ENCODE results near the gene FAM43B. TPM values are rescaled to one million over a fixed set of nuclear protein-coding genes. Genes with fewer than 3 reads are reported as not detected.
"Not testable (repeated sequence)": the region's sequence is repeated elsewhere in the genome, so short reads cannot be mapped to it uniquely, and the experiment has no call there.

FAM43B gene
- polyA plus RNA-seq, 1 experiment = not detected

DNA sequence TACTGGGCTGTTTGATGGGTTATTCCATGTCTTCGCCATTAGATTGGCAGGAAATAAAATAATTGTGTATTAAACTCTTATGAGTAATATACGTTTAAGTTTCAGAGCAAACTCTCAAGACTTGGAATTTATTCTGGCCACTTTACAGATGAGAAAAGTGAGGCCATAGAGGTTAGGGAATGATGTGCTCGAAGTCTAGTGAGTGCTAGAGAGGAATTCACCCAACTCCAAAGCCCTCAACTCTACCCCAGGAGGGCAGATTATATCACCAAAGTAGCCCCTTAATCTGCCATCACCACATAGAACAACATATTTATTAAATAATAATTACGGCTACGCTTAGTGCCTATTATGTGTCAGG, 44.0 kb upstream of the FAM43B start:
- TF ChIP-seq, protein P1, sequence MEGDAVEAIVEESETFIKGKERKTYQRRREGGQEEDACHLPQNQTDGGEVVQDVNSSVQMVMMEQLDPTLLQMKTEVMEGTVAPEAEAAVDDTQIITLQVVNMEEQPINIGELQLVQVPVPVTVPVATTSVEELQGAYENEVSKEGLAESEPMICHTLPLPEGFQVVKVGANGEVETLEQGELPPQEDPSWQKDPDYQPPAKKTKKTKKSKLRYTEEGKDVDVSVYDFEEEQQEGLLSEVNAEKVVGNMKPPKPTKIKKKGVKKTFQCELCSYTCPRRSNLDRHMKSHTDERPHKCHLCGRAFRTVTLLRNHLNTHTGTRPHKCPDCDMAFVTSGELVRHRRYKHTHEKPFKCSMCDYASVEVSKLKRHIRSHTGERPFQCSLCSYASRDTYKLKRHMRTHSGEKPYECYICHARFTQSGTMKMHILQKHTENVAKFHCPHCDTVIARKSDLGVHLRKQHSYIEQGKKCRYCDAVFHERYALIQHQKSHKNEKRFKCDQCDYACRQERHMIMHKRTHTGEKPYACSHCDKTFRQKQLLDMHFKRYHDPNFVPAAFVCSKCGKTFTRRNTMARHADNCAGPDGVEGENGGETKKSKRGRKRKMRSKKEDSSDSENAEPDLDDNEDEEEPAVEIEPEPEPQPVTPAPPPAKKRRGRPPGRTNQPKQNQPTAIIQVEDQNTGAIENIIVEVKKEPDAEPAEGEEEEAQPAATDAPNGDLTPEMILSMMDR (IDR thresholded peaks at IDR 0.05; ENCODE audit: insufficient read depth, low read depth, low read length) = no peak
- POLR2A ChIA-PET = no interaction called here
- Histone ChIP-seq H3K4me3 (ENCODE audit: low read depth, low read length) (peak overlapping the region; percentile 98), H3K27me3 (ENCODE audit: control insufficient read depth, insufficient read depth, low read length) (no peaks in the 10 kb centered on the region; the same call in 1 of the 2 replicates), H3K36me3 (ENCODE audit: control insufficient read depth, insufficient read depth, low read length) (no peaks in the 10 kb centered on the region)
- DNase-seq (ENCODE audit: low read depth) = no peak
- CTCF ChIA-PET = interaction anchor here (1.1 kb wide), 1 partner anchor 15 kb away, joined by 4 read pairs; no protein-coding TSS in a partner anchor

DNA sequence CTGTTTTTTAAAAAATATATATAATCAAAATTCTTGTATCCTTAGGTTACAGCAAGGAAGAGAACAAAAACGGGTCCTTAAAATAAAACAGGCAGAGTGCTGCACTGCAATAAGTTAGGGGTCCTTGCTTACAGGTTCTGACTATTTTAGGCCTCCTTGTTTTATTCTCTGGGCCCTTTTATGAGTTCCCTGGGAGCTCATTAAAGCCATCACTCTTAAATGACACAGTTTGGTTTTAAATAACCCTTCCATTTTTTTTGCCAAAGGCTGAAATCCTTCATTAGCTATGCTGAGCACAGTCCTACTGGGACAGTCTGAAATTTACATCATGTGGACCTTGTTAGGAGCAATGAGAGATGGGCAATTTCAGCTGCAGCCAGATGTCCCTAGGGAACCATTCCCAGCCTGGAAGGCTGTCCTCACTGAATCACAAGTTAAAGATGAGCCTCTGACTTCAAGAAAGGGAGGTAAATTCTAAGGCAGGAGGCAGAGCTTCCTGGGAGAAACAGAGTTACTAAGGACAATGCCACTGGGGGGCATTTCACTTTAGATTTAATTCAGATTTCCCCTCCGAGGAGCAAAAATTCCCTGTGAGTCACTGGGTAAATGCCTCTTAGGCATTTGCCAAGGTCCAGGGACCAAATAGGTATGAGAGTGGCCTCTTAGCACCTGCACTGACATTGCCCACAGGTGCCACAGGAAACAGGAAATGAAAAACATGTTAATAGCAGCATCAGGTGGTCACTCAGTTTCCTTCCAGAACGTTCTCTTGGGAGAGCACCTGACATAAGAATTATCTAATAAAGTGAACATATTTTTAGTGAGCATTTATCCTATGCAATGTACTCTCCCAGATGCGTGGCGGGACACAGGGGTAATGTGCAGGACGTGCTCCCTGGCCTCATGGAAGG, 40.6 kb upstream of the FAM43B start:
- no peak overlapping the region for H3K4me3 ChIP-seq (ENCODE audit: low read depth, low read length)
- TF ChIP-seq, protein P1 (IDR thresholded peaks at IDR 0.05; ENCODE audit: insufficient read depth, low read depth, low read length) = no peak
- no peaks in the 10 kb centered on the region for H3K36me3 ChIP-seq (ENCODE audit: control insufficient read depth, insufficient read depth, low read length)
- ChIA-PET POLR2A (interaction anchor here (0.5 kb wide), 1 partner anchor 135 kb away, joined by 6 read pairs; no protein-coding TSS in a partner anchor), CTCF (interaction anchor here (0.9 to 1.8 kb wide), 2 partner anchors 121 to 127 kb away, joined by 4 to 5 read pairs; partner anchors contain the start of gene PINK1)
- no peaks in the 10 kb centered on the region; the same call in 1 of the 2 replicates for H3K27me3 ChIP-seq (ENCODE audit: control insufficient read depth, insufficient read depth, low read length)
- DNase-seq (ENCODE audit: low read depth) = no peak

DNA sequence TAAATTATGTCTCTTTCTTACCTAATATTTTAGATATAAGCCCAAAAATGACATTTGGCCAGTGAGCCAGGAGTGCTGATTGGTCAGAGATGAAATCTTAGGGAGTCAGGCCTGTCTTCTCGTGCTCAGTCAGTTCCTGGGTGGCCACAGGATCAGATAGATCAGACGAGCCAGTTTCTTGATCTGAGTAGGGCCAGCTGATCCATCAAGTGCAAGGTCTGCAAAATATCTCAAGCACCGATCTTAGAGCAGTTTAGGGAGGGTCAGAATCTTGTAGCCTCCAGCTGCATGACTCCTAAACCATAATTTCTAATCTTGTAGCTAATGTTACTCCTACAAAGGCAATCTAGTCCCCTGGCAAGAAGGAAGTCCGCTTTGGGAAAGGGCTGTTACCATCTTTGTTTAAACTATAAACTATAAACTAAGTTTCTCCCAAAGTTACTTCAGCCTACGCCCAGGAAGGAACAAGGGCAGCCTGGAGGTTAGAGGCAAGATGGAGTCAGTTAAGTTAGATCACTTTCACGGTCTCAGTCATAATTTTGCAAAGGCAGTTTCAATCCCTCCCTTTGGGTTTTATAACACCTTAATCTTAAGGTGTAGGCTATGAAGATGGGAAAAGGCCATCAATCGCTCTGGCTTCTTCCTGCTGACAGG, 32.6 kb upstream of the FAM43B start:
- not testable (repeated sequence) for DNase-seq (ENCODE audit: low read depth); H3K36me3 ChIP-seq (ENCODE audit: control insufficient read depth, insufficient read depth, low read length); H3K4me3 ChIP-seq (ENCODE audit: low read depth, low read length); H3K27me3 ChIP-seq (ENCODE audit: control insufficient read depth, insufficient read depth, low read length)
- POLR2A ChIA-PET = interaction anchor here (0.6 kb wide), 1 partner anchor 11 kb away, joined by 4 read pairs; no protein-coding TSS in a partner anchor
- CTCF ChIA-PET = interaction anchor here (2.0 kb wide), 1 partner anchor 113 kb away, joined by 9 read pairs; the partner anchor contains the start of gene PINK1

DNA sequence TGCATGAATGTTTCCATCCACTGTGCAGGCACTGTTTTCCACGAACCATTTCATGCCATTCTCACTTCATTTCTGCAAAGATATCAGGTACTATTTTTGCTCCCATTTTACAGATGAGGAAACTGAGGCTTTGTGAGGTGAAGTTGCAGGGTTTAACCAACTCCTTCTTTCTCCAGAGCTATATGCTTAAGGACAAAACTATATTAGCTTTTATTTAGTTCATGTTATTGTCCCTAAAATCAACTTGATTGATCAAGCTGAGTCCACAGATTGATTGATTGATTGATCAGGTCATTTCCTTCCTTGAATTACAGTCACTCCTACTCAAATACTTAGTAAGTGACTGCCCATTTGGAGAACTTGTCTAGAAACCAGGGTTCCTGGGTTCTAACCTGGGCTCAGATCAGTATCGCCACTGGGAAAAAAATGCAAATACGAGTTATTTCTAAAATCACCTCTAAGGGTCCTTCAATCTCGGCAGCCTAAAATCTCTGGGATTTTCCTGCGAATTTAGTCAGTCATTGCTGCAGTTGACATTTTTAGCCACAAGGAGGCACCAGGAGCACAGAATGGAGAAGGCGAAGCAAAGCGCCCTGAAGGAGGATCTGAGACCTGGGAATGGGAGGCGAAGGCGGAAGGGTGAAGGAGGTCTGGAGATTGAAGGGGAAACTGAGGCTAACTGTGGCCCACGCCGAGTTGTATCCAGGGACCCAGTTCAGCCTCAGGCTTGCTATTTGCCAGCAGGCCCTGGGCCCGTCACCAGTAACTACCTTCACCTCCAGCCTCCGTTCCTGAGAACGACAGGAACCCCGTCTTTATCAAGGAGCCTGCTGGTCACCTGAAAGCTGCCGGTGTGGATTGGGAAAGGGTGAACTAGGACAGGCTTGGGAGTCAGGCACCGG, 30.2 kb upstream of the FAM43B start:
- TF ChIP-seq, protein P1 (IDR thresholded peaks at IDR 0.05; ENCODE audit: insufficient read depth, low read depth, low read length) = peak; percentile 92
- POLR2A ChIA-PET = no interaction called here
- CTCF ChIA-PET = interaction anchor here (0.8 to 5.8 kb wide), 11 partner anchors 9 to 175 kb away, joined by 3 to 59 read pairs (median 5); partner anchors contain the start of gene PINK1
- peaks cover 7% of the 10 kb centered on the region for H3K27me3 ChIP-seq (ENCODE audit: control insufficient read depth, insufficient read depth, low read length)
- DNase-seq (ENCODE audit: low read depth) = no peak
- no peaks in the 10 kb centered on the region for H3K36me3 ChIP-seq (ENCODE audit: control insufficient read depth, insufficient read depth, low read length)
- no peak overlapping the region for H3K4me3 ChIP-seq (ENCODE audit: low read depth, low read length)

DNA sequence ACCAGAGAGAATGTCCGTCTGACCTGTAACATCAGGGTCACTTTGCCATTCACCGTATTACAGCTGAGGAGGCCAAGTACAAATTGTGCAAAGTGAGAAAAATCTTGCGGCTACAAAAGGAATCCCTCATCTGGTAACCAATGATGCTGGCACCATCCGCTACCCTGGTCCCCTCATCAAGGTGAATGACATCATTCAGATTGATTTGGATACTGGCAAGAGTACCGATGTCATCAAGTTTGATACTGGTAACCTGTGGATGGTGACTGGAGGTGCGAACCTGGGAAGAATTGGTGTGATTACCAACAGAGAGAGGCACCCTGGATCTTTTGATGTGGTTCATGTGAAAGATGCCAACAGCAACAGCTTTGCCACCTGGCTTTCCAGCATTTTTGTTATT, 26.1 kb upstream of the FAM43B start:
- peaks cover 20% of the 10 kb centered on the region for H3K27me3 ChIP-seq (ENCODE audit: control insufficient read depth, insufficient read depth, low read length)
- no peak for DNase-seq (ENCODE audit: low read depth)
- ChIA-PET POLR2A (no interaction called here), CTCF (interaction anchor here (1.3 to 5.8 kb wide), 2 partner anchors 9 to 115 kb away, joined by 3 to 59 read pairs; no protein-coding TSS in a partner anchor)
- TF ChIP-seq, protein P1 (IDR thresholded peaks at IDR 0.05; ENCODE audit: insufficient read depth, low read depth, low read length) = no peak
- no peaks in the 10 kb centered on the region for H3K36me3 ChIP-seq (ENCODE audit: control insufficient read depth, insufficient read depth, low read length)
- H3K4me3 ChIP-seq (ENCODE audit: low read depth, low read length) = no peak overlapping the region

All from BJ (cell line).